HG03565 (cell line): ENCODE results near the gene SPATA4.
"Not testable (repeated sequence)": the region's sequence is repeated elsewhere in the genome, so short reads cannot be mapped to it uniquely, and the experiment has no call there.

Experiments used
- ATAC-seq: cut with Tn5 transposase; IDR thresholded peaks from one replicate; pipeline ENCODE4 v1.9.1; 2021; ENCODE audit warnings: mild to moderate bottlenecking, moderate library complexity; ENCODE audit not compliant: unreplicated experiment

SPATA4 gene

GRCh38 chr4:176195184-176195978, at the start of gene SPATA4:
Gene SPATA4 (minus strand): TSS chr4:176195585. CDS start chr4:176195562, 23 bp downstream.
- ATAC-seq = peak; percentile 96

- no peak for ATAC-seq
Measured at GRCh38 chr4:176242764-176243347, 47.5 kb upstream of the SPATA4 start.

GRCh38 chr4:176241703-176242102, 46.3 kb upstream of the SPATA4 start:
- ATAC-seq = no peak

- no peak for ATAC-seq
Measured at GRCh38 chr4:176238826-176239225, 43.4 kb upstream of the SPATA4 start.

- ATAC-seq = no peak
Measured at GRCh38 chr4:176238157-176238610, 42.8 kb upstream of the SPATA4 start.

GRCh38 chr4:176236946-176237345, 41.6 kb upstream of the SPATA4 start:
- ATAC-seq = no peak

- no peak for ATAC-seq
Measured at GRCh38 chr4:176230836-176231235, 35.5 kb upstream of the SPATA4 start.

GRCh38 chr4:176229645-176230044, 34.3 kb upstream of the SPATA4 start:
- no peak for ATAC-seq

GRCh38 chr4:176226736-176227135, 31.4 kb upstream of the SPATA4 start:
- ATAC-seq = no peak

- ATAC-seq = no peak
Measured at GRCh38 chr4:176223561-176223960, 28.2 kb upstream of the SPATA4 start.

GRCh38 chr4:176222149-176222548, 26.8 kb upstream of the SPATA4 start:
- no peak for ATAC-seq

GRCh38 chr4:176217510-176217909, 22.1 kb upstream of the SPATA4 start:
- ATAC-seq = no peak

- ATAC-seq = not testable (repeated sequence)
Measured at GRCh38 chr4:176212351-176212750, 17.0 kb upstream of the SPATA4 start.

GRCh38 chr4:176210579-176211296, 15.4 kb upstream of the SPATA4 start:
- ATAC-seq = no peak

- no peak for ATAC-seq
Measured at GRCh38 chr4:176210101-176210500, 14.7 kb upstream of the SPATA4 start.

GRCh38 chr4:176209535-176209934, 14.2 kb upstream of the SPATA4 start:
- no peak for ATAC-seq

- ATAC-seq = no peak
Measured at GRCh38 chr4:176207839-176208238, 12.5 kb upstream of the SPATA4 start.

GRCh38 chr4:176205299-176205698, 9.9 kb upstream of the SPATA4 start:
- ATAC-seq = no peak

GRCh38 chr4:176198316-176198903, 3.0 kb upstream of the SPATA4 start:
- no peak for ATAC-seq

- no peak for ATAC-seq
Measured at GRCh38 chr4:176193938-176194337, 1.4 kb downstream of the SPATA4 start.

- ATAC-seq = no peak
Measured at GRCh38 chr4:176193126-176193525, 2.3 kb downstream of the SPATA4 start.
